Cerebellar cortex (tissue), 1 donor: ENCODE data around the gene ATF1.
"Not testable (repeated sequence)": the region's sequence is repeated elsewhere in the genome, so short reads cannot be mapped to it uniquely, and the experiment has no call there.

Source experiments
- DNase-seq: peaks from one replicate; pipeline ENCODE4 v3.0.0-alpha.2; 2015; ENCODE audit warnings: low spot score

Gene ATF1

GRCh38 chr12:50862316-50862715, 98.4 kb downstream of the ATF1 start:
- no peak for DNase-seq

- DNase-seq = no peak
Observed at GRCh38 chr12:50865266-50865665, 101.4 kb downstream of the ATF1 start.

GRCh38 chr12:50868881-50869280, 105.0 kb downstream of the ATF1 start:
- DNase-seq = not testable (repeated sequence)
